NOMO-1 (cell line): ENCODE measurements around the gene HAGHL.
"Not testable (repeated sequence)": the region's sequence is repeated elsewhere in the genome, so short reads cannot be mapped to it uniquely, and the experiment has no call there.

Source experiments
- DNase-seq, 2 experiments: peaks; one replicate each; lab custom pipeline; 2025; ENCODE audit not compliant: unreplicated experiment in 2 of 2; lab: John Stamatoyannopoulos, UW

Gene HAGHL

DNA sequence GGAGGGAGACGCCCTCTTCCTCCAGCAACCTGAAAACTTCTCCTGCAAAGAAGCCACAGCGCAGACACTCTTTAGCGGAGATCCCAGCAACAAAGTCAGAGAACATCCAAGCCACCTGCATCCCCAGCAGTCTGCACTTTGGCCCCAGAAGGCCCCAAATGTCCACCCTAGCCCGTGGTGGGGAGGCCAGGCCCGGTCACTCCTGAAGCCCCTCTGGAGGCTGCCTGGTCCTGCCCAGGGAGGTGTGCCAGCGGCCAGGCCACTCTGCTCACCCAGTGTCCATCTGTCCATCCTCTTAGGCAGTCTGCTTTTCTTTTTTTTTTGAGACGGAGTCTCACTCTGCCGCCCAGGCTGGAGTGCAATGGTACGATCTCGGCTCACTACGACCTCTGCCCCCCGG lies 5.4 kb downstream of the HAGHL start:
- DNase-seq, result no peak

GRCh38 chr16:732936-733335 lies 6.0 kb downstream of the HAGHL start:
- DNase-seq, result no peak

GRCh38 chr16:733382-734207 lies 6.7 kb downstream of the HAGHL start:
- no peak for DNase-seq

- no peak for DNase-seq
These were observed 7.5 kb downstream of the HAGHL start for GRCh38 chr16:734208-734980.

DNA sequence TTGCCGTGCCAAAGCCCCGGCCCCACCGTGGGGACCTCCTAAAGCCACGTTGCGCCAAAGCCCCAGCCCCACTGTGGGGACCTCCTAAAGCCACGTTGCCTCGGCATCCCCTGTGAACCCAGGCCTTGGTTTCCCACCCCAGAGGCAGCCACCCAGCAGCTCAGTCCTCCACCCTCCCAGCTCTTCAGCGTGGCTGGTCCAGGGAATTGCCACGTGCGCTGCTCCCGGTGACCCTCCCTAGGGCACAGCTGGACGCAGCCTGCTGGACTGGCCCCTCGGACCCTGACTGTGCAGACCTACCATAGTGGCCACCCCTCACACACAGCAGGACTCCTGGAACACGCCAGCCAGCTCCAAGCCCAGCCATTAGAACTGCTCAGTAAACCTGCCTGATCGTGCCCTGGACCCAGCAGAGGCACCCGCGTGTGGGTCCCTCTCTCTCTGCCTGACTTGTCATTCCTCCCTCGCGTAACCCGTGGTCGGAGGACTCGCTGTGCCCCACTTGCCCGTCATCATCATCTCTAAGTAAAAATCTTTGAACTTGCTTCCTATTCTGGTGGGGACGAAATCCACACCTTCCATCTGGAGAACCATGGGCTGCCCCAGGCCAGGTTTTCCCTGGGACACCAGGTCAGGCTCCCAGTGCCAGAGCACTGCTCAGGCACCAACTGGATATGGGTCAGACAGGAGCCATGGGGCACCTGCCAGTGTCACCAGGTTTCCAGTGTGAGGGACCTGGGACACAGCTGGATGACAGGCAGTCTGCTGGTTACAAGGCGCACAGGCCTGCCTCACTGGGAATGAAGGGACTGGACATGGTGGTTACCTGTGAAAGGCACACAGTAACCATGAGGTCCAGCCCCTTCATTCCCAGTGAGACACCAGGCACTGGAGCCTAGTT lies 8.3 kb downstream of the HAGHL start:
- no peak for DNase-seq

GRCh38 chr16:735982-736453 lies 9.1 kb downstream of the HAGHL start:
- no peak for DNase-seq

- no peak for DNase-seq
These were observed 10.1 kb downstream of the HAGHL start for GRCh38 chr16:736936-737481.

DNA sequence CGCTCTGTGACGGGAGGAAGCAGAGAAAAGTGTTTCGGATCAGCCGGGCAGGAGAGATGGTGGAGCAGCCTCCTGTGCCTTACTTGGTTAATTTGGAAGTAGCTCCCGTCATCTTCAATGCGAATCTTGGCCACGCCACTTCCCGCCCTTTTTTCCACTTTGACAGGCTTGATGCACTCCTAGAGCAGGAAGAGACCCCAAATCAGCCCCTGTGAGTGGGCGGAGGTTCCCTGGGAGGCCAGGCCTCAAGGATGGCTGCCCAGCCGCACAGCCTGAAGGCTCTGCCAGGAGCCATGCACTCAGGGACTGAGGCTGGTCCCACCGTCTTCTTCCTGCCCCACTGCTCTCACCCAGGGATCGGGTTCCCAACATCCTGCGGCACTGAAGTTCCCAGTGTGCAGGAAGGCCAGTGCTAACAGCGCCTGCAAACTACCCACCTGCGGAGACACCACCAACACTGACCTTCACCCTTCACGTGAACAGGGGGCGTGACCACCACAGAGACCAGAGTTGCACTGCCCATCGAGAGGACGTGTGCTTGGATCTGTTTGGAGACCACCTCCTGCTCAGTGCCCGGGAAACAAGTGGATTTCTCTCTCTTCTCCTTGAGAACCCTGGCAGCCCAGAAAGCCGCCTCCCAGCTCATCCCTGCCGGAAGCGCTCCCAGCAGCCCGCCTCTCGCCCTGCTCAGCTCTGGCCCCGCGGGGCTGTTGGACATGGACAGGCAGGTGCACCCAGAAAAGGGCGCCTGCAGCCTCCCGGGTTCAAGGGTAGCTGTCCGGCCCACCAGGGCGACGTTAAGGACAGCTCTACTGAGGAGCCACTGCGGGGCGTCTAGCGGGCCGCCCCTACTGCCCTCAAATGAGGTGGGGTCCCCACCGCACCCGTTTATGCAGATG lies 12.9 kb downstream of the HAGHL start:
- no peak for DNase-seq

GRCh38 chr16:740459-740763 lies 13.5 kb downstream of the HAGHL start:
- no peak for DNase-seq

DNA sequence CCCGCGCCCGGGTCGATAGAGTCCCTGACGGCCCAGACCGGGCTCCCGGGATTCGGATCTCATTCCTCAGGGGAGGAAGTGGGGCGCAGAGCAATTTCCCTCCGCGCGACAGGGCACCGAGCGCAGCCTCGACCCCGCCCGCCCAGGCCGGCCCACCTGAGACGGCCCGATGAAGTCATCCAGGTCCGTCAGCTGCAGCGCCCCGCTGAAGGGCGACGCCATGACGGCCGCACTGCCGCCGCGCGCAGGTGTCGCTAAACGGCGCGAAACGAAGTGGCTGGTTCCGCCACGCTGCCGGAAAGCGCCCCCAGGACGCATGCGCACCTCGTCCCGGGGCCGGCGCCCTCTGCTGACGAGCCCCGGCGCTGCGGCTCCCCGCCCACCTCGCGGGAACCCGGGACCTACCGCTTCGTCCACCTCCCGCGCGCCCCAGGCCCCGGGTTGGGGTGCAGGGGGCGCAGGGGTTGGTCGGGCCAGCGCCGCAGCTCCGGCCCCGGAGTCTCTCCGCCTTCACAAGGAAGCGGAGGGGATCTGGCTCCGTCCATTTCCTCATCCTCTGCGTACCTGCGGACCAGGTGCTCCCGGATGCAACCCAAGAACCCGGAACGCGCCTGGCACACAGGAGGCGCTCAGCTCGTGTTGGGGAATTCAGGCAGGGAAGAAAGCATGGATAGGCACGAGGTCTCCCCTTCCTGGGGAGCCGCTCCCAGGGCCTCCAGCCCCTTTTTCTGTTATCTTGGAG lies 14.0 kb downstream of the HAGHL start, which contains the start of gene CIAO3:
Gene CIAO3, minus strand, starts transcription at position 234 of the 742 bp plus-strand sequence. Its CDS starts 12 bp downstream, at position 222.
- DNase-seq, result peak; percentile 74 to 82

GRCh38 chr16:741986-742629 lies 15.2 kb downstream of the HAGHL start:
- DNase-seq, result no peak

GRCh38 chr16:742894-743293 lies 16.0 kb downstream of the HAGHL start:
- DNase-seq, result not testable (repeated sequence)

- DNase-seq, result no peak
These were observed 17.0 kb downstream of the HAGHL start for GRCh38 chr16:743794-744500.

- DNase-seq, result no peak
These were observed 18.8 kb downstream of the HAGHL start for GRCh38 chr16:745739-746138.

GRCh38 chr16:746637-747036 lies 19.7 kb downstream of the HAGHL start:
- no peak for DNase-seq

- no peak for DNase-seq
These were observed 21.3 kb downstream of the HAGHL start for GRCh38 chr16:747978-748746.

DNA sequence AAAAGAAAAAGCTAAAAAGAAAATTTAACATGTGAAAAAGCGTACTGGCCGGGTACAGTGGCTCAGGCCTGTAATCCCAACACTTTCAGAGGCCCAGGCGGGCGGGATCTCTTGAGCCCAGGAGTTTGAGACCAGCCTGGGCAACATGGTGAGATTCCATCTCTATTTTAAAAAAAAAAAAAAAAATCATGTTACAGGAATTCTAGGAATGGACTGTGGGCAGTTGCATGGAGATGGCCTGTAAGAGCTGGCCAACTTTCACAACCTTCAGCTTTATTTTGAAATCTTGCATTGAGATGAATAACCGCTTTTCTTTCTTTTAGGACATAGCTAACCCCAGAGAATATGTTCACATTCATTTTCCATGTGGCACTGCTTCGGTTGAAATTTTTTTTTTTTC lies 22.1 kb downstream of the HAGHL start:
- no peak for DNase-seq
